ENCODE data around the gene TP63.
"Not testable (repeated sequence)": the region's sequence is repeated elsewhere in the genome, so short reads cannot be mapped to it uniquely, and the experiment has no call there.

TP63 gene

GRCh38 chr3:189637750-189638149, 6.6 kb downstream of the TP63 start:
- Histone ChIP-seq H3K4me1 (ENCODE audit: control insufficient read depth in 1 of 2, insufficient read depth in 2 of 2, low read length in 2 of 2) (no peaks in the 10 kb centered on the region), H3K9ac (ENCODE audit: low read depth in 1 of 2, low read length in 2 of 2) (no peak overlapping the region), H3K9me3 (ENCODE audit: control insufficient read depth in 1 of 2, low read length in 2 of 2) (no peaks in the 10 kb centered on the region), H3K36me3 (ENCODE audit: control insufficient read depth in 1 of 2, insufficient read depth in 2 of 2, low read length in 2 of 2) (no peaks in the 10 kb centered on the region), H3K27me3 (ENCODE audit: control insufficient read depth in 1 of 2, insufficient read depth in 2 of 2, low read length in 2 of 2) (no peaks in the 10 kb centered on the region), H3K4me3 (ENCODE audit: low read depth in 1 of 2, low read length in 2 of 2) (no peak overlapping the region), H3K27ac (ENCODE audit: low read depth, low read length) (no peak overlapping the region)

GRCh38 chr3:189638276-189639031, 7.3 kb downstream of the TP63 start:
- Histone ChIP-seq H3K4me3 (ENCODE audit: low read depth in 1 of 2, low read length in 2 of 2) (no peak overlapping the region), H3K27me3 (ENCODE audit: control insufficient read depth in 1 of 2, insufficient read depth in 2 of 2, low read length in 2 of 2) (no peaks in the 10 kb centered on the region), H3K36me3 (ENCODE audit: control insufficient read depth in 1 of 2, insufficient read depth in 2 of 2, low read length in 2 of 2) (no peaks in the 10 kb centered on the region), H3K27ac (ENCODE audit: low read depth, low read length) (no peak overlapping the region), H3K9ac (ENCODE audit: low read depth in 1 of 2, low read length in 2 of 2) (no peak overlapping the region), H3K9me3 (ENCODE audit: control insufficient read depth in 1 of 2, low read length in 2 of 2) (no peaks in the 10 kb centered on the region), H3K4me1 (ENCODE audit: control insufficient read depth in 1 of 2, insufficient read depth in 2 of 2, low read length in 2 of 2) (no peaks in the 10 kb centered on the region)

- Histone ChIP-seq H3K27me3 (ENCODE audit: control insufficient read depth in 1 of 2, insufficient read depth in 2 of 2, low read length in 2 of 2) (no peaks in the 10 kb centered on the region), H3K9me3 (ENCODE audit: control insufficient read depth in 1 of 2, low read length in 2 of 2) (no peaks in the 10 kb centered on the region), H3K4me1 (ENCODE audit: control insufficient read depth in 1 of 2, insufficient read depth in 2 of 2, low read length in 2 of 2) (no peaks in the 10 kb centered on the region), H3K9ac (ENCODE audit: low read depth in 1 of 2, low read length in 2 of 2) (no peak overlapping the region), H3K4me3 (ENCODE audit: low read depth in 1 of 2, low read length in 2 of 2) (no peak overlapping the region), H3K36me3 (ENCODE audit: control insufficient read depth in 1 of 2, insufficient read depth in 2 of 2, low read length in 2 of 2) (no peaks in the 10 kb centered on the region), H3K27ac (ENCODE audit: low read depth, low read length) (no peak overlapping the region)
Observed at GRCh38 chr3:189641776-189642175, 10.6 kb downstream of the TP63 start.

- no peak overlapping the region for H3K27ac ChIP-seq (ENCODE audit: low read depth, low read length)
- no peaks in the 10 kb centered on the region for H3K9me3 ChIP-seq (ENCODE audit: control insufficient read depth in 1 of 2, low read length in 2 of 2)
- H3K27me3 ChIP-seq (ENCODE audit: control insufficient read depth in 1 of 2, insufficient read depth in 2 of 2, low read length in 2 of 2): no peaks in the 10 kb centered on the region
- H3K9ac ChIP-seq (ENCODE audit: low read depth in 1 of 2, low read length in 2 of 2): no peak overlapping the region
- H3K36me3 ChIP-seq (ENCODE audit: control insufficient read depth in 1 of 2, insufficient read depth in 2 of 2, low read length in 2 of 2): no peaks in the 10 kb centered on the region
- H3K4me3 ChIP-seq (ENCODE audit: low read depth in 1 of 2, low read length in 2 of 2): no peak overlapping the region
- no peaks in the 10 kb centered on the region for H3K4me1 ChIP-seq (ENCODE audit: control insufficient read depth in 1 of 2, insufficient read depth in 2 of 2, low read length in 2 of 2)
Observed at GRCh38 chr3:189646853-189647542, 15.8 kb downstream of the TP63 start.

GRCh38 chr3:189652042-189652441, 20.9 kb downstream of the TP63 start:
- no peak overlapping the region for H3K27ac ChIP-seq (ENCODE audit: low read depth, low read length)
- H3K9me3 ChIP-seq (ENCODE audit: control insufficient read depth in 1 of 2, low read length in 2 of 2): peaks cover 0 to 7% of the 10 kb centered on the region in 2 donors
- H3K9ac ChIP-seq (ENCODE audit: low read depth in 1 of 2, low read length in 2 of 2): no peak overlapping the region
- H3K36me3 ChIP-seq (ENCODE audit: control insufficient read depth in 1 of 2, insufficient read depth in 2 of 2, low read length in 2 of 2): no peaks in the 10 kb centered on the region
- H3K4me1 ChIP-seq (ENCODE audit: control insufficient read depth in 1 of 2, insufficient read depth in 2 of 2, low read length in 2 of 2): no peaks in the 10 kb centered on the region
- H3K27me3 ChIP-seq (ENCODE audit: control insufficient read depth in 1 of 2, insufficient read depth in 2 of 2, low read length in 2 of 2): no peaks in the 10 kb centered on the region
- H3K4me3 ChIP-seq (ENCODE audit: low read depth in 1 of 2, low read length in 2 of 2): no peak overlapping the region

- peaks cover 0 to 7% of the 10 kb centered on the region in 2 donors for H3K9me3 ChIP-seq (ENCODE audit: control insufficient read depth in 1 of 2, low read length in 2 of 2)
- H3K4me1 ChIP-seq (ENCODE audit: control insufficient read depth in 1 of 2, insufficient read depth in 2 of 2, low read length in 2 of 2): no peaks in the 10 kb centered on the region
- H3K9ac ChIP-seq (ENCODE audit: low read depth in 1 of 2, low read length in 2 of 2): no peak overlapping the region
- H3K36me3 ChIP-seq (ENCODE audit: control insufficient read depth in 1 of 2, insufficient read depth in 2 of 2, low read length in 2 of 2): no peaks in the 10 kb centered on the region
- no peak overlapping the region for H3K27ac ChIP-seq (ENCODE audit: low read depth, low read length)
- no peak overlapping the region for H3K4me3 ChIP-seq (ENCODE audit: low read depth in 1 of 2, low read length in 2 of 2)
- no peaks in the 10 kb centered on the region for H3K27me3 ChIP-seq (ENCODE audit: control insufficient read depth in 1 of 2, insufficient read depth in 2 of 2, low read length in 2 of 2)
Observed at GRCh38 chr3:189655617-189656016, 24.4 kb downstream of the TP63 start.

GRCh38 chr3:189659571-189659970, 28.4 kb downstream of the TP63 start:
- Histone ChIP-seq H3K4me1 (ENCODE audit: control insufficient read depth in 1 of 2, insufficient read depth in 2 of 2, low read length in 2 of 2) (no peaks in the 10 kb centered on the region), H3K27me3 (ENCODE audit: control insufficient read depth in 1 of 2, insufficient read depth in 2 of 2, low read length in 2 of 2) (no peaks in the 10 kb centered on the region), H3K9ac (ENCODE audit: low read depth in 1 of 2, low read length in 2 of 2) (no peak overlapping the region), H3K27ac (ENCODE audit: low read depth, low read length) (no peak overlapping the region), H3K36me3 (ENCODE audit: control insufficient read depth in 1 of 2, insufficient read depth in 2 of 2, low read length in 2 of 2) (no peaks in the 10 kb centered on the region), H3K4me3 (ENCODE audit: low read depth in 1 of 2, low read length in 2 of 2) (no peak overlapping the region), H3K9me3 (ENCODE audit: control insufficient read depth in 1 of 2, low read length in 2 of 2) (peaks cover 0 to 7% of the 10 kb centered on the region in 2 donors)

- Histone ChIP-seq H3K9ac (ENCODE audit: low read depth in 1 of 2, low read length in 2 of 2) (no peak overlapping the region), H3K27me3 (ENCODE audit: control insufficient read depth in 1 of 2, insufficient read depth in 2 of 2, low read length in 2 of 2) (no peaks in the 10 kb centered on the region), H3K9me3 (ENCODE audit: control insufficient read depth in 1 of 2, low read length in 2 of 2) (no peaks in the 10 kb centered on the region), H3K4me1 (ENCODE audit: control insufficient read depth in 1 of 2, insufficient read depth in 2 of 2, low read length in 2 of 2) (no peaks in the 10 kb centered on the region), H3K36me3 (ENCODE audit: control insufficient read depth in 1 of 2, insufficient read depth in 2 of 2, low read length in 2 of 2) (no peaks in the 10 kb centered on the region), H3K4me3 (ENCODE audit: low read depth in 1 of 2, low read length in 2 of 2) (no peak overlapping the region), H3K27ac (ENCODE audit: low read depth, low read length) (no peak overlapping the region)
Observed at GRCh38 chr3:189664311-189664710, 33.1 kb downstream of the TP63 start.

GRCh38 chr3:189672346-189672745, 41.2 kb downstream of the TP63 start:
- not testable (repeated sequence) for H3K36me3 ChIP-seq (ENCODE audit: control insufficient read depth in 1 of 2, insufficient read depth in 2 of 2, low read length in 2 of 2); H3K9me3 ChIP-seq (ENCODE audit: control insufficient read depth in 1 of 2, low read length in 2 of 2); H3K4me3 ChIP-seq (ENCODE audit: low read depth in 1 of 2, low read length in 2 of 2); H3K27ac ChIP-seq (ENCODE audit: low read depth, low read length); H3K4me1 ChIP-seq (ENCODE audit: control insufficient read depth in 1 of 2, insufficient read depth in 2 of 2, low read length in 2 of 2); H3K27me3 ChIP-seq (ENCODE audit: control insufficient read depth in 1 of 2, insufficient read depth in 2 of 2, low read length in 2 of 2); H3K9ac ChIP-seq (ENCODE audit: low read depth in 1 of 2, low read length in 2 of 2)

- Histone ChIP-seq H3K9me3 (ENCODE audit: control insufficient read depth in 1 of 2, low read length in 2 of 2) (no peaks in the 10 kb centered on the region), H3K4me1 (ENCODE audit: control insufficient read depth in 1 of 2, insufficient read depth in 2 of 2, low read length in 2 of 2) (no peaks in the 10 kb centered on the region), H3K9ac (ENCODE audit: low read depth in 1 of 2, low read length in 2 of 2) (no peak overlapping the region), H3K27me3 (ENCODE audit: control insufficient read depth in 1 of 2, insufficient read depth in 2 of 2, low read length in 2 of 2) (no peaks in the 10 kb centered on the region), H3K36me3 (ENCODE audit: control insufficient read depth in 1 of 2, insufficient read depth in 2 of 2, low read length in 2 of 2) (no peaks in the 10 kb centered on the region), H3K27ac (ENCODE audit: low read depth, low read length) (no peak overlapping the region), H3K4me3 (ENCODE audit: low read depth in 1 of 2, low read length in 2 of 2) (no peak overlapping the region)
Observed at GRCh38 chr3:189673535-189673934, 42.3 kb downstream of the TP63 start.

Measured in duodenal mucosa (tissue), 2 donors.